PC-3 (cell line): ENCODE data around the gene SLC15A3.

Experiments
- CTCF ChIP-seq: fragments of 300-600 bp; sonication (generic); conservative IDR thresholded peaks from 2 replicates; pipeline ENCODE4 v1.5.1; 2017; ENCODE audit warnings: antibody characterized with exemption, low read depth, mild to moderate bottlenecking, low read length
- EZH2 ChIP-seq: fragments of 300-600 bp; sonication (generic); IDR thresholded peaks from one replicate; pipeline ENCODE4 v1.6.1; 2017; ENCODE audit warnings: antibody characterized with exemption, mild to moderate bottlenecking, low read length; ENCODE audit not compliant: unreplicated experiment

GRCh38 chr11:60945295-60945667, 6.7 kb downstream of the SLC15A3 start:
- no peak for TF ChIP-seq CTCF
- no peak for TF ChIP-seq EZH2
